Spleen (tissue), 7 donors: ENCODE results near the gene MCL1.

Experiments used
- POLR2A ChIP-seq, 3 donors: fragments of 450-650 bp; IDR thresholded peaks; one replicate each; pipeline ENCODE4 v1.5.1; 2017; ENCODE audit warnings: antibody characterized with exemption in 3 of 3, mild to moderate bottlenecking in 1 of 3
- POLR2AphosphoS5 ChIP-seq, 3 donors: sonication (generic); formaldehyde crosslinking; IDR thresholded peaks; one replicate each; pipeline ENCODE4 v1.5.1; 2017; ENCODE audit warnings: antibody characterized with exemption in 3 of 3
- TF ChIP-seq, protein P1 (sequence below), 11 experiments: fragments of 200-600 bp in 7 of 11; fragments of 450-650 bp in 4 of 11; sonication (generic) in 4 of 11; IDR thresholded peaks in 8 of 11; conservative IDR thresholded peaks in 3 of 11; 1 replicate in 7 of 11; 2 replicates in 4 of 11; pipeline versions ENCODE4 v1.4.0 to v1.8.0; 2016 to 2021; ENCODE audit warnings: antibody characterized with exemption in 11 of 11, inconsistent platforms in 4 of 11, mild to moderate bottlenecking in 1 of 11
- donor health status: DM: no; HTN: no; CAD: no; lungs with moderate emphysema.
- donor health status: DM: no; HTN: no; CAD: no.
- donor health status: DM: no; HTN: no; CAD: no.

DNA sequence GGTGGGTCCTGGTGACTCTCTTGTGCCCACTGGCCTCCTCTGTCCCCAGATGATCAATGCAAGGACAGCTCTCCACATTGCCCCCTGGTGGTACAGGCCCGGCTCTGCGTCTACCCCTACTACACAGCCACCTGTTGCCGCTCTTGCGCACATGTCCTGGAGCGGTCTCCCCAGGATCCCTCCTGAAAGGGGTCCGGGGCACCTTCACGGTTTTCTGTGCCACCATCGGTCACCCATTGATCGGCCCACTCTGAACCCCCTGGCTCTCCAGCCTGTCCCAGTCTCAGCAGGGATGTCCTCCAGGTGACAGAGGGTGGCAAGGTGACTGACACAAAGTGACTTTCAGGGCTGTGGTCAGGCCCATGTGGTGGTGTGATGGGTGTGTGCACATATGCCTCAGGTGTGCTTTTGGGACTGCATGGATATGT, 19.4 kb downstream of the MCL1 start:
- TF ChIP-seq POLR2A (IDR thresholded peaks at IDR 0.05), result no peak
- TF ChIP-seq, protein P1, sequence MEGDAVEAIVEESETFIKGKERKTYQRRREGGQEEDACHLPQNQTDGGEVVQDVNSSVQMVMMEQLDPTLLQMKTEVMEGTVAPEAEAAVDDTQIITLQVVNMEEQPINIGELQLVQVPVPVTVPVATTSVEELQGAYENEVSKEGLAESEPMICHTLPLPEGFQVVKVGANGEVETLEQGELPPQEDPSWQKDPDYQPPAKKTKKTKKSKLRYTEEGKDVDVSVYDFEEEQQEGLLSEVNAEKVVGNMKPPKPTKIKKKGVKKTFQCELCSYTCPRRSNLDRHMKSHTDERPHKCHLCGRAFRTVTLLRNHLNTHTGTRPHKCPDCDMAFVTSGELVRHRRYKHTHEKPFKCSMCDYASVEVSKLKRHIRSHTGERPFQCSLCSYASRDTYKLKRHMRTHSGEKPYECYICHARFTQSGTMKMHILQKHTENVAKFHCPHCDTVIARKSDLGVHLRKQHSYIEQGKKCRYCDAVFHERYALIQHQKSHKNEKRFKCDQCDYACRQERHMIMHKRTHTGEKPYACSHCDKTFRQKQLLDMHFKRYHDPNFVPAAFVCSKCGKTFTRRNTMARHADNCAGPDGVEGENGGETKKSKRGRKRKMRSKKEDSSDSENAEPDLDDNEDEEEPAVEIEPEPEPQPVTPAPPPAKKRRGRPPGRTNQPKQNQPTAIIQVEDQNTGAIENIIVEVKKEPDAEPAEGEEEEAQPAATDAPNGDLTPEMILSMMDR (IDR thresholded peaks at IDR 0.05 in 8 of 11, conservative IDR thresholded peaks at IDR 0.05 in 3 of 11), result peak; percentile 80 to 97 (median 92)
- peak; percentile 67 to 75 (median 67) for TF ChIP-seq POLR2AphosphoS5 (IDR thresholded peaks at IDR 0.05)
